Right kidney (tissue), 1 donor: ENCODE data around the gene VPS13D.

Experiments
- DNase-seq: peaks from one replicate; pipeline ENCODE4 v3.0.0-alpha.2; 2016

VPS13D gene

DNA sequence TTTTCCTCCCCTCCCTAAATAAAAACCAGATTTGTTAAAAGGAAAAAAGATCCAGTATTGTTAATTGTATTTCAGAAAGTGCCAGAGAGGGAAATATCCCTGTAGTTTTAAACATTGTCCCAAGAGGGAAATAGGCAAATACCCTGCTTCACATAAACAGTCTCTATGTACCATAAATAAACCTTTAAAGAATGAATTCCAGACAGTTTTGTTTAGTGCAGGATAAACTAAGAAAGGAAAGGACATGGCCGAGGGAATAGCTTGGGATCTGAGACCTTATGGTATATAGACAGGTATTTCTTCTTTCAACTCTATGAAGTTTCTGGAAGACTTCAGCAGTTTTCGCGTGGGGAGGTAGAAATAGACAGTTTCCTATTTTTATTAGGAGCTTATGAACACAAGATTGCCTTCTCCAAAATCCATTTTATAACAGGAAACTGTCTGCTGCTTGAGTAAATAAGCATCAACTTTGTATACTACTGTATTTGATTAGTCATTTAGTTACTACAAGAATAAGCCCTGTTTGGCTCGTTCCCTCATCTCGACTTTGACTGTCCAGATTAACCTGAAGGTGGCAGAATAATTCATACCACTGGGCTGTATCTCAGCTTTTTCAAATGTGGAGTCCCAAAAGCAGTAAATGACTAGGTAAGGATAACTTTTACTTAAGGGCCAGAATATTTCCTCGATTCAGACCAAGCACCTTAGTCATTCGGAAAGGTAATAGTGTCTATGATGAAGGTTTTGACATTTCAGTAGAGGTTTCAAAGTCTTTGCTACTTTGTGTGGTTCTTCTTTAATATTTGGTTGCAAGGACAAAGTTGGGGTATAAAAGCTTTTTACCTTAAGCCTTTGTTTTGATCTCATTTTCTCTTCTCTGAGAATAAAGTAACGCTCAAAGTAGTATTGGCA is 177.5 kb downstream of the VPS13D start:
- no peak for DNase-seq

DNA sequence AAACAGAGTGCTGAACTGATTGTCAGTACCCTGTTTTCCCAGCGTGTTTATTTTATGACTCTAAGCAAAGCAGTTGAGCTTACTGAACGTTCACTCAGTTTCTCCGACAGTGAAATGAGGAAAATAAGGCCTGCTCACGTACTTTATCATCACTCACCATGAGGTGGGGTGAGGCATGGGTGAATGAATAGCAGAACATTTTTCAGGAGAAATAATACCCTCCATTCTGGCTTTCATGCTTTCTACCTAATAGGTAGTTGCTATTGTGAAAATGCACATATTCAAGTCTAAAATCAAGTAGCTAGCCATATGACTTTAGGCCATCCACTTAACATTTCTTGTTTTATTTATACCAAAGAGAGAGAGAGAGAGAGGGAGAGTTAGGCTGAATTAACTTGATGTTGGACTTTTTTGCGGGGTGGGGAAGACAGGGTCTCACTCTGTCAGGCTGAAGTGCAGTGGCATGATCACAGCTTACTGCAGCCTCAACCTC is 178.2 kb downstream of the VPS13D start:
- no peak for DNase-seq

DNA sequence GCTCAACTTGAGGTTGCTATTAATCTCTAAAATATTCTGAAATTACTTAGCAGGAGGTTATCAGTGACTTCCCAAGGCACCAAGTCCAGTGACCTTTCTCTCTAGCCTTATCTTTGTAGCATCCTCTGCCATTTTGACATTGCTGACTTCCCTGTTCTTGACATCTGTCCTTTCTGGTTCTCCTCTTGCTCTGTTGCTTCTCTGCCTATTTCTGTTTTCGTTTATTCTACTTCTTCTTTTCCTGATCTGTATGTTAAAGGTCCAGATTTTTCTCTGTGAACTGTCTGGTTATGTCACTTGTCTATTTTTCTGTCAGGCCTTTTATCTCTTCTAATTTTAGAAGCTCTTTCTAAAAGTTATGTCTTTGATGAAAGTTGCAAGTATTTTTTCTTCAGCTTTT is 178.8 kb downstream of the VPS13D start:
- DNase-seq = no peak

DNA sequence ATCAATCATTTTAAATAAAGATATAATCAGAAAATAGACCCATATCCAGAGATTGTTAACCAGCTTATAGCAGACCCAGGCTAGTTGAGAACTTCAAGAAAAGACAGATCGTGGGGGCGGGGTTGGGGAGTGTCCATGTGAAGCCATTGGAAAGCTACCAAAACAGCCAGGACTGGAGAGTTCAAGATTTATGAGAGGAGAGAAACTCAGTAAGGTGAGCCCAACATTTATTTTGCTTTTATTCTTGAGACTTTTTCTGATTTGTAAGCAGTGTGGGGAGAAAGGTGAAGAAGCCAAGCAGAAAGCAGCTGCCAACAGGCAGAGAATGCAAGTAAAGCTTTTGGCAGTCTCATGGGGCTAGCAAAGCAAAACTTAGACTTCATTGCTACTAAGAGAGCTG is 179.9 kb downstream of the VPS13D start:
- DNase-seq = peak; percentile 44

DNA sequence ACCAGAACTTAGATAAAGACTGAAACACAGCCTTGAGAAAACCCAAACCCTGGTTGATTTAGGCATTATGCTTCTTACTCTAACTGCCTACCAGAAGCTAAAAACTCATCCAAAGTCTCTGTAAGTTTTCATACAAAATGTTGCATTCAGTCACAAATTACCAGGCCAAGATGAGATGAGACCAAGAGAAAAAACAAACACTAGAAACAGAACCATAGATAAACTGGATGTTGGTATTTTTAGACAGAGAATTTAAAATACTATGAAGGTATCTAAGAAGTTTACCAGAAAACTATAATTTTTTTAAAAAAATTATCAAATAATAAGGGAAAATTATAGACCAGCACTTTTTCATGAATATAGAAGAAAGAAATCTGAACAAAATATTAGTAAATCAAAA is 180.5 kb downstream of the VPS13D start:
- no peak for DNase-seq

DNA sequence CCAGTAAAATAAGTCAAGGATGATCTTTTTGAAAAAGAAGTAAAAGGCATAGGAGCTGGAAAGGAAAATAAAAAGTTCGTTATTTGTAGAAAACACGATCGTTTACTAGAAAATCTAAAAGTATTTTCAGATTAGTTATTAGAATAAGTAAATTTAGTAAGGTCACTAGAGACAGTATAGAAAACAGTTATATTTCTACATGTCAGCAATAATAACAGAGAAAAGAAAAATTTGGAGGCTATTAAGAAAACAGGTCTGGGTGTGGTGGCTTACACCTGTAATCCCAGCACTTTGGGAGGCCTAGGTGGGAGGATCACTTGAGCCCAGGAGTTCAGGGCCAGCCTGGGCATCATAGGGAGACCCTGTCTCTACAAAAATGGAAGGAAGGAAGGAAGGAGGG is 181.3 kb downstream of the VPS13D start:
- DNase-seq = no peak

DNA sequence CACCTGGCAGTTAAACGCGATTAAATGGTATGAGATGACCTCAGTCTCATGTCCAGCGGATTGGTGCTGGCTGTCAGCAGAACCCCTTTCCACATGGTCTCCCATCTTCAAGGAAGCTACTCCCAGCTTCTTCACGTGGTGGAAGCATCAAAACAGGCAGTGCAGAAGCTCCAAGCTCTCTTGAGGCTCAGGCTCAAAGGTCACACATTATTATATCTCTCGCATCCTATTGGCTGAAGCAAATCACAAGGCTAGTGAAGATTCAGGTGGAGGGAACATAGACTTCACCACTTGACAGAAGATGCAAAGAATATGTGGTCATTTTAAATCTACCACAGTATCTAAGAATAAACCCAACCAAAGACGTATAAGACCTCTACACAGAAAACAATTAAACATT is 181.9 kb downstream of the VPS13D start:
- DNase-seq = no peak

DNA sequence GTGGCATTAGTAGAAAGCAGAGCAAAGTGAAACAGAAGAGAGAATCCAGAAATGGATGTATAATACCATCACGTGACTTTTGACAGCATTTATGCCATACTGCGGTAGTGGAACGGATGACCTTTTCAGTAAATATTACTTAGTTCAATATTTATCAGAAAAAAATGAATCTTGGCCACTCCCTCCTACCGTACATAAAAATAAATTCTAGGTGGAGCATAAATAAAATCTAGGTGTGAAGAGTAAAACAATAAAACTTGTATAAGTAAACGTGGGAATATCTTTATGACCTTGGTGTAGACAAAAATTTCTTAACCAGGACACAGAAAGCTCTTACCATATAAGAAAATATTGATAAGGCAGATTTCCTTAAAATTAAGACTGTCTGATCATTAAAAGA is 182.6 kb downstream of the VPS13D start:
- DNase-seq = no peak

DNA sequence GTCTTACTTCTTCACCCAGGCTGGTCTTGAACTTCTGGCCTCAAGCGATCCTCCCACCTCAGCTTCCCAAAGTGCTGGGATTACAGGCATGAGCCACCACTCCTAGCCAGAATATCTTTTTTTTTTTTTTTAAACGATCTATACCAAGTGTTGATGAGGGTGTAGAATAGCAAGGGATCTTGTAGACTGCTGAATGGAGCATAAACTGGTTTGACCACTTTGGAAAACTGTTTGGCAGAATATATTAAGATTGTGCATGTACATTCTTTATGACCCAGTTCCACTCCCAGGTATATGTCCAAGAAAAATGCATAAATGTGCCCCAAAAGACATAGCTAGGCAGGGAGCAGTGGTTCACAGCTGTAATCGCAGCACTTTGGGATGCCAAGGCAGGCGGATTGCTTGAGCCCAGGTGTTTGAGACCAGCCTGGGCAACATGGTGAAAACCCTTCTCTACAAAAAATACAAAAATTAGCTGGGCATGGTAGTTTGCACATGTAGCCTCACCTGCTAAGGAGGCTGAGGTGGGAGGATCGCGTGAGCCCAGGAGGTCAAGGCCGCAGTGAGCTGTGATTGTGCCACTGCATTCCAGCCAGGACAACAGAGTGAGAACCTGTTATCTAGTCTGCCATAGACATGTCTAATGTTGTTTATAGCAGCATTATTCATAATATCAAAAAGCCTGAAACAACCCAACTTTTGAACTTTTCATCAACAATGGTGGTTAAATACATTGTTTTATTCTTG is 184.0 kb downstream of the VPS13D start:
- no peak for DNase-seq

DNA sequence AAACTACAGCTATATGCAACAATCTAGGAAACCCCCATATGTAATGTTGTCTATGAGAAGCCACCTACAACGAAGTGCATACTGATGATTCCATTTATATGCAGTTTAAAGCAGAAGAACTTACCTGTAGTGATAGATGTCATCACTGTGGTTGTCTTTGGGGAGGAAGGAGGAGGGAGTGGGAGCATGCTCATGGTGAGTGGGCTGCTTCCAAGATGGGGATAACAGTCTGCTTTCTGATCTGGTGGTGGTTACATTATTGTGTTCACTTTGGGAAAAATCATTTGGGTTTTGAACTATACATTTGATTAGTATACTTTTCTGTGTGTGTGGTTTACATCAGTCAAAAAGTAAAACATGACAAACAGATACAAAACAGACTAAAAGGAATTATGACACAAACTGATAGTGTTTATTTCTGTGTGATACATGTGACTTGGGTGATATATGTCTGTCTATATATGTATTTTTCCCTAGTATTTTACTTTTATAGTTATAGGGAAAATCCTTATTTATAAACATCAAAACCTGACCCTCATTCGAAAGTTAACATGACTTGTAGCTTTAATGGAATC is 184.7 kb downstream of the VPS13D start:
- DNase-seq = no peak

DNA sequence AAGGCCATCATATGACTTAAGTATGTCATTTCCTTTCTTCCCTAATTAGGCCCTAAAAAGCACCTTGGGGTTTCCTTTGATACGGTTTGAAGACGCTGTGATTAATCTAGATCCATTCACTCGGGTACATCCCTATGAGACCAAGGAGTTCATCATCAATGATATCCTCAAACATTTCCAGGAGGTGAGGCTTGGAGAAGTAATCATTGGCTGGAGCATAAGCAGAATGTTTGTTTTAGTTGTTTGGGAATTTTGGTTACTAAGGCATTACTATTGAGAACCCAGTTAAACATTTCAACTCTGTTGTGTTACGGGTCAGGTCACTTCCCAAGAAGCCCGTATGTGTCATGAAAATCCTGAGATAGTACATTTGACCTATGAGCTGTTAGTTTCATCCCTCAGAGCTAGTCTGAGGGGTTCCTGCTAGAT is 185.2 kb downstream of the VPS13D start:
- no peak for DNase-seq

DNA sequence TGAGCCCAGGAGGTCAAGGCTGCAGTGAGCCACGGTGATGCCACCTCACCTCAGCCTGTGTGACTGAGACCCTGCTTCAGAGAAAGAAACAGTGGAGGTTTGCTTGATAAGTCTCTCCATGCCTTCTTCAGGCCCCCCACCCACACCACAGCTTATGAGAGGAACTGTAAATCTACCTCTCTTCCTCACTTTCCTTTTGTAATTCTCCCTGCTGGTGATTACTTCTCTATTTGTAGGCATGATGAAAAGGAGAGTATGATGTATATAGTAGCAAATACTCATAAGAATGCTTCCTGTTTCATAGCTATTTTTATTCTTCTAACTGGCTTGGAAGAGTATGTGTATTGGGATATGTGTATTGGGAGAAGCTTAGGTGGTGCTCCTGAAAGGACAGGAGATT is 186.3 kb downstream of the VPS13D start:
- DNase-seq = no peak

DNA sequence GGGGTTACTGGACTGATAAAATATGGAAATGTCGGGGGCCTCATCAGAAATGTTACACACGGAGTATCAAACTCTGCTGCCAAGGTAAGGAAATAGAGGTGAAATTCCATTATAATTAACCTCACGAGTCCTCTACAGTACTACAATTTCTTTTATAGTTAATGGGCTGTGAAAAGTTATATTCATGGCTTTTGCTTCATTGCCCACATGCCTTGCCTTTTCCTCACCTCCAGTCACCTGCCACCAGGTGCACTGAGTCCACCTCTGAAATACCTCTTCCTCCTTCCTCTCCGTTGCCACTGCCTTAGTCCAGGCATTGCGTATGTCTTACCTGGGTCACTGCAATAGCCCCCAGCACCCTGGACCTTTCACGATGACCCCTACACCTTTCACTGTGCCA is 186.9 kb downstream of the VPS13D start:
- no peak for DNase-seq

DNA sequence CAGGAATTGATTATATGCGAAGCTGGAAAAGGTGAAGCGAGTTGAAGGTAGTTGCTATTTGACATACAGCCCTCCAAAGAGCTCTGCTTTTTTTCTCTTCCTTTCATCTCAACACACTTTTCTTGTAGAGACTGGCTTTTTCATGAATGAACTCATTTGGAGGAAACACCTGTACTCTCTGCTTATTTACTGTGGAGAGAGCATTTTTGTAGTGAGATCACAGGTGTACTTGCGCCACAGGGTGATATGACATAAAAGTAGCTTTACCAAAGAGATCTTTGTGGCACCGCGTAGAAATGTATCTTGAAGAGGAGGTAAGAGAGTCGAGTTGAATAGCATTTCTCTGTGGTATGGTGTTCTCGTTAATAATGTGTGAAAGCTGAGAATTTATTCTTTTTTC is 187.6 kb downstream of the VPS13D start:
- no peak for DNase-seq

DNA sequence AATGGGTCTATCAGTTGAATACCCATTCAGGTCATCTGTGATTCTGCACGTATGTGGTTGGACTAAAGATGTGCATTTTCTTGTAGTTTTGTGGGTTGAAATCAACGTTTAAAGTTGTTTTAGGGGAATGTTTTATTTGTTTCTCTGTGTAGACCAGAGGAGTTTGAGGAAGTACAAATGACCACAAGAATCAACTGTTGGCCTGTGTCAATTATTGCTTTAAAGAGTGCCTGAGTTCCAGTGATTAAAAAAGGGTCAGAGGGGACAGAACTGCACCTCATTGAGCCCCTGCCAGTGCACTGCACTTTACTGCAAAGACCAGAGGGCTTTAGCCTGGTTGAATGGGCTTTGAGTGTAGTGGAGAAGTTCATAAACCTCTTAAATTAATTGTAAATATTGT is 190.3 kb downstream of the VPS13D start:
- DNase-seq = no peak

DNA sequence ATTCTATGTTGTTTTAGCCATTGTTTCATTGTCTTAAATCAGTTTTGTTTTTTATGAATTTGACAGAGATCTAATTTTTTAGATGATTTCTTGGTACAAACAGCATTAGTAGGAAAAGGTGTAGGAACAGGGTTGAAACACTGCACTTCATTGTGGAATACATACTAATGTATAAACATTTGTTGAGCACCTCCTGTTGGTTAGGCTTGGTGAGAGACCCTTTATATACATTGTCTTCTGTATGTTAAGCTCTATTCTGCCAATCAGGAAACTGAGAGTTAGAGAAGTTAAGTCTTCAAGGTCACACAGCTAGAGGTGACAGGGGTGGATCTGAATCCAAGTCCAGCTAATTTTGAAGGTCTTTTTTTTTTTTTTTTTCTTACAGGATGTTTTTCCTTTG is 192.7 kb downstream of the VPS13D start:
- no peak for DNase-seq

DNA sequence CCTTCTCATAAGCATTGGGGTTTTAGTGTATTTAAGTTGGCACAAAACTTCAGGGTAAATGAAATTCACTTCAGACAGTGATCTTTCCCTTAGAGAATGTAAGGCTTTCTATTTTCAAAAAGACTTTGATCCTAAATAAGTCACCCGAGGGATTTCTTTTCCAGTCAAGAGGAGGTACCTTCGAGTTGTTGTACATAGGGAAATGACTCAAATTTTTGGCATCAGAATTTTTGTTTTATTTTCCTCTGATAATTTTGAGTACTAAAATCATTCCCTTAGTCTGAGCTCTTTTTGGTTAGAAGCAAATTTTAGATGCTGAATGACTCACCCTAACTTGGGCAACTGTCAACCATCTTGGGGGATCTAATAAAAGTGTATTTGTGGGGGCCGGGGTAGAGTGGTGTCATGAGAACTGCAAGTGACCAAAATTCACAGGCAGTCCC is 194.3 kb downstream of the VPS13D start:
- no peak for DNase-seq

DNA sequence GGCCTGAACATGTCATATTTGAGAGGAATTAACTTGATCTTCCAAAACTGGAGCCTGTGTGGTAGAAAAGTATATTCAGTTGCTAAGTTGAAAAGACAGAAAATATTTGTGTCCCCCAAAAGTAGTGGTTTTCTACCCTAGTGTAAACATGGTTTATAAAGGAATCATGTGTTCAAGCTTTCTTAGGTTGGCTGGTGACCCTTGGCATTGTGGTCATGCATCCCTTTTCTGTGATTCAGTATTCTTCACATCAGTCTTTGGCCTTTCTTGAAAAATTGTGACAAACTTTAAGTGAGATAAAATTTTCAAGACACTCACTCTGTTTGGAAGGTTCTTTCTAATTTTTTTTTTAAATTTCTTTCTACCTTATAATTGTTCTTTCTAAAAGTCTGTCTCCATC is 195.0 kb downstream of the VPS13D start:
- no peak for DNase-seq

DNA sequence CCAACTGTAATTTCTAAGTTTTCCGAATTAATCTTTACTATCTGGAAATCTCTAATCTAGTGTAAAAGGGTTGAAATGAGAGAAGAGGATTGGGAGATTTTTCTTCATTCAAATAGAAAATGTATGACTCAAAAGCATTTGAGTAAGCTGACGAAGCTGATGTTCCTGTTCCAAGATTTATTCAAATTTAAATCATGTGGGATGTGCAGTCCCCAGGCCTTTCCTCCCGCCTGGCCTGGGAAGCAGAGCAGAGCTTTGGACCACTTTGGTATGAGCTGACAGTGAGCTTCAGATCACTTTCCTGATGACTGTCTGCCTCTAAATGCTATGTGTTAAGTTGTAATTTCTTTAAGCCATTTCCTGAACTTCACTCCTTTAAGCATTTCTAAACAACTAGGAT is 196.2 kb downstream of the VPS13D start:
- DNase-seq = no peak

DNA sequence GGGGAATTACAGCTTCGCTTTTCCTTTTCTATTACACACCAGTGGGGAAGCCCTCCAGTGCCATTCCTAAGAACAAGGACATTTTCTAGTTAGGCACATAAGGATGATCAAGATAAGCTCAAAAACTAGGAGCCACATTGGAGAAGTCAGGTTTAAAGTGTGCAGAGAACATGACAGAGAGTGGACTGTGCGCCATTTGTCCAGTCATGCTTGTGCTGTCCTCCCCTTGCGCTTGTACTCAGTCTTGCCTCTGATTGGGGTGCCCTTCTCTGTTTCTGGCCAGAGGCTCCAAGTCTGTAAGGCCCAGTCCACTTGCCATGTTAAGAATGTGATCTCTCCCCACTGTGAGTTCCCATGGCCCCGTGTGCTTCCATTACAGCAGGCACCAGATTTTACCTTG is 198.5 kb downstream of the VPS13D start:
- no peak for DNase-seq

DNA sequence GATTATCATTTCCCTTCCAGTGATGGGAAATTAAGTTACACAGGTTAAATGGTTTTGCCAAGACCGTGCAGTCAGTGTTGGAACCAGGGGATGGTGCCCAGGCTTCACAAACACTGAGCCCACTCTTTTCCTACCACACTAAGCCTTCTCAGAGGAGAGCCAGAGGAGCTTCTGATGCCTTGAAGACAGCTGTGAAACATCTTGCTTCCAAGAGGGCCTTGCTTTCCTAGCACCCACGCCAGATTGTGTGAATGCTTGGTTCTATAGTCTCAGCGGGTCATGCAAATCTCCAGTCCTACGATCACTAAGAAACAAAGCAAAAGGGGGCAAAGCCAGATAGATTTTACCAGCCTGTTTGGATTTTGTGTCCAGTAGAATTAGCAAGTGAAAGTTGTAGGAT is 200.7 kb downstream of the VPS13D start:
- DNase-seq = no peak

DNA sequence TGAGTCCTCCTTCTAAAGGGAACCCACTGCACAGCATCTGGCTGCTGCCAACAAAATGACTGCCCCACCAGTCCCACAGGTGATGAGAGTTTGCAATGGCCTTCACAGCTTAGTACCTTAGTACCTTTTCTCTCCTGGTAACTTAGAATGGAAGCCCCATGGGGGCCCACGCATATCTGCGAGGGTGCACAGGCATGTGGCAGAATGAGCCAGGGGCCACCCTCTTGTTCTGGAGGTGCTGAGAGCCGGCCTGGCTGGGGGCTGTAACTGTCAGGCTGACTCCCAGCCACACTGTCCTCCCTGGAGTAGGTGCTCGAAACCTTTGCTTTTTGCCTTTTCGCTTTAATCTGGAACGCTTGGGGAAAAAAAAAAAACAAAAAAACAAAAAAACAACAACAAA is 203.1 kb downstream of the VPS13D start:
- no peak for DNase-seq
